Spleen (tissue), 11 donors: ENCODE measurements around the gene GRIP1. TPM values are rescaled to one million over a fixed set of nuclear protein-coding genes. Genes with fewer than 3 reads are reported as not detected.

Source experiments
- DNase-seq: peaks from one replicate; pipeline ENCODE4 v3.0.0-alpha.2; 2020
- H3K27ac ChIP-seq, 8 donors: fragments of 200-600 bp; sonication (generic) in 7 of 8; 1 replicate in 4 of 8; 2 replicates in 4 of 8; pipeline versions ENCODE4 v1.5.0 to v1.8.0; 2016 to 2021; ENCODE audit warnings: inconsistent platforms in 4 of 8, mild to moderate bottlenecking in 4 of 8, moderate library complexity in 1 of 8
- H3K27me3 ChIP-seq, 7 donors: fragments of 200-600 bp; sonication (generic) in 6 of 7; replicated peaks in 1 of 7; 1 replicate in 4 of 7; 2 replicates in 3 of 7; pipeline versions ENCODE4 v1.5.0 to v1.8.0; 2016 to 2021; ENCODE audit warnings: inconsistent platforms in 3 of 7, mild to moderate bottlenecking in 1 of 7
- H3K36me3 ChIP-seq, 6 donors: fragments of 200-600 bp; sonication (generic) in 5 of 6; 1 replicate in 4 of 6; 2 replicates in 2 of 6; pipeline versions ENCODE4 v1.5.0 to v1.8.0; 2016 to 2021; ENCODE audit warnings: inconsistent platforms in 2 of 6
- H3K4me1 ChIP-seq, 6 donors: fragments of 200-600 bp; sonication (generic) in 5 of 6; 1 replicate in 3 of 6; 2 replicates in 3 of 6; pipeline versions ENCODE4 v1.5.0 to v1.8.0; 2016 to 2021; ENCODE audit warnings: inconsistent platforms in 3 of 6
- H3K4me3 ChIP-seq, 8 donors: fragments of 200-600 bp; sonication (generic) in 7 of 8; 1 replicate in 4 of 8; 2 replicates in 4 of 8; pipeline versions ENCODE4 v1.5.0 to v1.8.0; 2016 to 2021; ENCODE audit warnings: inconsistent platforms in 4 of 8, mild to moderate bottlenecking in 4 of 8, moderate library complexity in 2 of 8
- H3K9me3 ChIP-seq, 8 donors: fragments of 200-600 bp; sonication (generic) in 7 of 8; 1 replicate in 4 of 8; 2 replicates in 4 of 8; pipeline versions ENCODE4 v1.5.0 to v1.8.0; 2016 to 2021; ENCODE audit warnings: inconsistent platforms in 4 of 8
- CTCF ChIP-seq, 11 experiments: fragments of 200-600 bp in 7 of 11; fragments of 450-650 bp in 4 of 11; sonication (generic) in 4 of 11; IDR thresholded peaks in 8 of 11; conservative IDR thresholded peaks in 3 of 11; 1 replicate in 7 of 11; 2 replicates in 4 of 11; pipeline versions ENCODE4 v1.4.0 to v1.8.0; 2016 to 2021; ENCODE audit warnings: antibody characterized with exemption in 11 of 11, inconsistent platforms in 4 of 11, mild to moderate bottlenecking in 1 of 11
- POLR2A ChIP-seq, 3 donors: fragments of 450-650 bp; IDR thresholded peaks; one replicate each; pipeline ENCODE4 v1.5.1; 2017; ENCODE audit warnings: antibody characterized with exemption in 3 of 3, mild to moderate bottlenecking in 1 of 3
- POLR2AphosphoS5 ChIP-seq, 3 donors: sonication (generic); formaldehyde crosslinking; IDR thresholded peaks; one replicate each; pipeline ENCODE4 v1.5.1; 2017; ENCODE audit warnings: antibody characterized with exemption in 3 of 3
- WGBS, 5 donors: extraction: QIAGEN DNeasy Blood & Tissue Kit in 3 of 5; methylation state at CpG; one replicate each; pipeline versions ENCODE4 v1.1.5 to v1.1.7; 2013 to 2018; 5-methylcytosine and 5-hydroxymethylcytosine counted together
- intact Hi-C: fragments of 100-400 bp; cut with DNase I; formaldehyde crosslinking; loops from one replicate; pipeline ENCODE4 v1.15.0; 2023; ENCODE audit warnings: low total_unique reads
- polyA plus RNA-seq, 3 donors: library from polyadenylated mRNA; stranded (reverse); fragments of 200-250 nt; gene quantifications; one replicate each; pipeline ENCODE4 v1.2.1, GENCODE V29; 2013
- total RNA-seq, 7 donors: library from RNA; depleted of rRNA in 3 of 7; stranded (reverse); fragments of >200 nt in 3 of 7; fragmentation: NEBNext Ultra II Directional in 4 of 7; extraction: Animal tissue kit (Norgen Biotek cat#: 25700) in 4 of 7; gene quantifications; one replicate each; pipeline versions ENCODE4 v1.1.0 to v1.2.1, GENCODE V29; 2016 to 2021
- donor health status: healthy with polysubstance abuse.
- donor health status: DM: no; HTN: no; CAD: no; lungs with moderate emphysema.
- donor health status: DM: no; HTN: no; CAD: no.
- donor health status: Bipolar disorder and iron deficiency.
- donor health status: healthy.
- donor health status: DM: no; HTN: no; CAD: no.
- donor health status: DM: yes; HTN: yes; CAD: no.

Gene GRIP1
- total and polyA plus RNA-seq, 10 donors, result 0.35 to 15.2 (median 4.8) TPM

- no peak for DNase-seq
- Histone ChIP-seq H3K36me3 (no peaks in the 10 kb centered on the region), H3K27me3 (no peaks in the 10 kb centered on the region), H3K4me3 (no peak overlapping the region), H3K27ac (no peak overlapping the region), H3K4me1 (no peaks in the 10 kb centered on the region), H3K9me3 (no peaks in the 10 kb centered on the region)
- WGBS, 5 donors, result 85 to 97% (median 91%) methylated on average over 2 of the region's 2 CpGs
- intact Hi-C loops, result no loop called here
- no peak for TF ChIP-seq POLR2A (IDR thresholded peaks at IDR 0.05)
- no peak for TF ChIP-seq CTCF (IDR thresholded peaks at IDR 0.05 in 8 of 11, conservative IDR thresholded peaks at IDR 0.05 in 3 of 11)
- TF ChIP-seq POLR2AphosphoS5 (IDR thresholded peaks at IDR 0.05), result no peak
Observed at GRCh38 chr12:66638666-66639065, 40.2 kb downstream of the GRIP1 start.

- TF ChIP-seq POLR2A (IDR thresholded peaks at IDR 0.05) (no peak), POLR2AphosphoS5 (IDR thresholded peaks at IDR 0.05) (no peak), CTCF (IDR thresholded peaks at IDR 0.05 in 8 of 11, conservative IDR thresholded peaks at IDR 0.05 in 3 of 11) (no peak)
- WGBS, 5 donors, result 80 to 91% (median 89%) methylated on average over 3 of the region's 3 CpGs
- H3K36me3 ChIP-seq, result no peaks in the 10 kb centered on the region
- intact Hi-C loops, result no loop called here
- no peak overlapping the region for H3K4me3 ChIP-seq
- no peaks in the 10 kb centered on the region for H3K27me3 ChIP-seq
- H3K9me3 ChIP-seq, result no peaks in the 10 kb centered on the region
- no peaks in the 10 kb centered on the region for H3K4me1 ChIP-seq
- DNase-seq, result no peak
- no peak overlapping the region for H3K27ac ChIP-seq
Observed at GRCh38 chr12:66637699-66638301, 41.1 kb downstream of the GRIP1 start.

- Histone ChIP-seq H3K27ac (no peak overlapping the region), H3K9me3 (no peaks in the 10 kb centered on the region), H3K4me3 (no peak overlapping the region), H3K36me3 (no peaks in the 10 kb centered on the region), H3K27me3 (no peaks in the 10 kb centered on the region), H3K4me1 (no peaks in the 10 kb centered on the region)
- 69 to 97% (median 82%) methylated on average over 3 of the region's 3 CpGs for WGBS, 5 donors
- no peak for TF ChIP-seq POLR2A (IDR thresholded peaks at IDR 0.05)
- TF ChIP-seq POLR2AphosphoS5 (IDR thresholded peaks at IDR 0.05), result no peak
- no peak for TF ChIP-seq CTCF (IDR thresholded peaks at IDR 0.05 in 8 of 11, conservative IDR thresholded peaks at IDR 0.05 in 3 of 11)
- no peak for DNase-seq
- intact Hi-C loops, result no loop called here
Observed at GRCh38 chr12:66636771-66637170, 42.1 kb downstream of the GRIP1 start.

- no peak for TF ChIP-seq POLR2AphosphoS5 (IDR thresholded peaks at IDR 0.05)
- Histone ChIP-seq H3K4me3 (no peak overlapping the region), H3K27me3 (no peaks in the 10 kb centered on the region), H3K9me3 (no peaks in the 10 kb centered on the region), H3K4me1 (no peaks in the 10 kb centered on the region), H3K27ac (no peak overlapping the region), H3K36me3 (no peaks in the 10 kb centered on the region)
- DNase-seq, result no peak
- intact Hi-C loops, result no loop called here
- 60 to 89% (median 68%) methylated on average over 1 of the region's 1 CpG for WGBS, 5 donors
Observed at GRCh38 chr12:66633676-66634075, 45.2 kb downstream of the GRIP1 start.
